HepG2 (cell line): ENCODE measurements around the gene LHB. TPM values are rescaled to one million over a fixed set of nuclear protein-coding genes. Genes with fewer than 3 reads are reported as not detected.
A peak's percentile ranks its signal among the peaks of the same experiment; 100 is the strongest.

ENCODE experiments used
- HINFP ChIP-seq: sonication (generic); formaldehyde crosslinking; IDR thresholded peaks from 2 replicates; pipeline ENCODE4 v1.4.0; 2020; ENCODE audit warnings: low read depth, mild to moderate bottlenecking, missing genetic modification reagents
- IRX3 ChIP-seq: sonication (generic); formaldehyde crosslinking; IDR thresholded peaks from 2 replicates; pipeline ENCODE4 v1.8.1; 2023; ENCODE audit warnings: mild to moderate bottlenecking, low read depth, missing genetic modification reagents, borderline replicate concordance
- ISL2 ChIP-seq: sonication (generic); formaldehyde crosslinking; IDR thresholded peaks from 2 replicates; pipeline ENCODE4 v1.5.0; 2020; ENCODE audit warnings: missing genetic modification reagents
- KLF12 ChIP-seq: sonication (generic); formaldehyde crosslinking; IDR thresholded peaks from 2 replicates; pipeline ENCODE4 v1.4.0; 2020; ENCODE audit warnings: missing genetic modification reagents, borderline replicate concordance
- MYC ChIP-seq: sonication (generic); formaldehyde crosslinking; IDR thresholded peaks from 2 replicates; pipeline ENCODE4 v1.9.0; 2021; ENCODE audit warnings: missing genetic modification reagents, borderline replicate concordance
- NCOA2 ChIP-seq: sonication (generic); formaldehyde crosslinking; IDR thresholded peaks from 2 replicates; pipeline ENCODE4 v1.8.0; 2022; ENCODE audit warnings: inconsistent platforms
- NFRKB ChIP-seq: fragments of 450-650 bp; IDR thresholded peaks from 2 replicates; pipeline ENCODE4 v1.6.1; 2017
- NFYC ChIP-seq: IDR thresholded peaks from 2 replicates; pipeline ENCODE4 v1.6.1; 2016; ENCODE audit warnings: missing genetic modification reagents, missing compliant biosample characterization
- PBX2 ChIP-seq: IDR thresholded peaks from 2 replicates; pipeline ENCODE4 v1.6.1; 2016; ENCODE audit warnings: control low read depth
- RBFOX2 ChIP-seq: fragments of 200-400 bp; formaldehyde crosslinking; IDR thresholded peaks from 2 replicates; pipeline ENCODE4 v1.6.1; 2017; ENCODE audit warnings: low read depth, mild to moderate bottlenecking, low read length
- RFX3 ChIP-seq: IDR thresholded peaks from 2 replicates; pipeline ENCODE4 v1.6.1; 2016; ENCODE audit warnings: missing biosample characterization, missing genetic modification reagents
- YEATS2 ChIP-seq: sonication (generic); formaldehyde crosslinking; IDR thresholded peaks from 2 replicates; pipeline ENCODE4 v1.4.0; 2020; ENCODE audit warnings: missing genetic modification reagents, borderline replicate concordance
- ZMYM4 ChIP-seq: sonication (generic); formaldehyde crosslinking; IDR thresholded peaks from 2 replicates; pipeline ENCODE4 v1.8.1; 2023; ENCODE audit warnings: mild to moderate bottlenecking, missing genetic modification reagents
- ZNF143 ChIP-seq: sonication (generic); formaldehyde crosslinking; IDR thresholded peaks from 2 replicates; pipeline ENCODE4 v1.4.0; 2020; ENCODE audit warnings: missing genetic modification reagents
- ZNF17 ChIP-seq: sonication (generic); formaldehyde crosslinking; IDR thresholded peaks from 2 replicates; pipeline ENCODE4 v1.5.0; 2020; ENCODE audit warnings: mild to moderate bottlenecking, missing genetic modification reagents
- ZNF232 ChIP-seq: sonication (generic); formaldehyde crosslinking; IDR thresholded peaks from 2 replicates; pipeline ENCODE4 v1.4.0; 2020; ENCODE audit warnings: missing genetic modification reagents, borderline replicate concordance
- ZNF605 ChIP-seq: sonication (generic); formaldehyde crosslinking; IDR thresholded peaks from 2 replicates; pipeline ENCODE4 v1.8.0; 2022; ENCODE audit warnings: mild to moderate bottlenecking, missing genetic modification reagents
- ZNF83 ChIP-seq: sonication (generic); formaldehyde crosslinking; IDR thresholded peaks from 2 replicates; pipeline ENCODE4 v1.4.0; 2020; ENCODE audit warnings: missing genetic modification reagents, mild to moderate bottlenecking, borderline replicate concordance
- polyA plus RNA-seq, 8 experiments: library from polyadenylated mRNA; depleted of rRNA in 3 of 8; stranded (reverse) in 7 of 8; unstranded in 1 of 8; fragments of >200 nt; fragmentation: Illumina TruSeq in 4 of 8; extraction: Trizol in 4 of 8; gene quantifications; 2 replicates each; pipeline versions ENCODE4 v1.2.1 to v1.2.3, GENCODE V29; 2011 to 2016; ENCODE audit warnings: low read depth in 4 of 8, missing spikeins in 1 of 8, mixed read lengths in 1 of 8; ENCODE audit not compliant: insufficient read depth in 1 of 8
- total RNA-seq, 5 experiments: library from RNA; depleted of rRNA; stranded (reverse); fragments of >200 nt; fragmentation: Illumina TruSeq; extraction: Trizol; gene quantifications; 2 replicates each; pipeline ENCODE4 v1.2.3, GENCODE V29; 2016; ENCODE audit warnings: low read depth in 1 of 5
- TF ChIP-seq, protein P1 (sequence below): sonication (generic); formaldehyde crosslinking; IDR thresholded peaks from 2 replicates; pipeline ENCODE4 v1.9.0; 2021; ENCODE audit warnings: mild to moderate bottlenecking, missing genetic modification reagents
- TF ChIP-seq, protein P2 (sequence below): IDR thresholded peaks from 2 replicates; pipeline ENCODE4 v1.6.1; 2016; ENCODE audit warnings: low read depth

Gene LHB
- total and polyA plus RNA-seq, 2 of the 13 experiments (the other 11 are each of a cell fraction or from before 2014, with no cell fraction given) = not detected

DNA sequence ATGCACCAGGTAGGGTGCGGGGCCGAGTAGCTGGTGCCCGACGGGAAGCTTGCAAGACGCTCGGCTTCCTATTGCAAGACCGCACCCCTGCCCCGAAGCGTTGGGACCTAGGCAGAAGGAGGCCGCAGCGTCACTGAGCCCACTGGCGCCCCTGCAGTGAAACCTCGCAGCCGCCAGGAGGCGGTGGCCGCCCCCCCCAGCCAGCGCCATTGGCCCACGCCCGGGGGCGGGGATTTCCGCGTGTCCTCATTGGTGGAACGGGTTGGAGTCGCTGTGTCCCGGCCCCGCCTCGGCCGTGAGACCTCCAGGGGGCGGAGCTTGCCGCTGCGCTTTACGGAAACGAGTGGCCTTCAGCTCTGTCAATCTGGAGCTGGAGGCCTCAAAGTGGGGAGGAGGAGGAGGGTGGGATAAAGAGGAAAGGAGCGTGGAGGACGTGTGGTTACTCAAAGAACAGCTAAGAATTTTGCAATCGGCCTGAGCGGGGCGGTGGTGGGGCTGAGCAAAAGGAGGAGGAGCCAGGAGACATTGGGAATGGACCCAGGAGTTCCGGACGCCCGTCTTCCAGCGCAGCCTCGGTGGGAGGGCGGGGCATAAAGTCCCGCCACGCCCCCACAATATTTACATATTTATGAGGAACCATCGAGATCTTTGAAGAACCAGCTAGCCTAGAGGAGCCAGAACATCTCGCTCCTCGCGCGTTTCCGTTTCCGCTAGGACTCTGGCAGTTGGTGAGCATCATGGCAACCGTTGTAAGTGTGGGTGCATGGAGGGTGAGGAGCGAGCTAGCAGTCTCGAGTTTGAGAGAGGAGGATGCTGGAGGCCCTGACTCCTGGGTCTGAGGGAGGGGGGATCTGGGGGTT is 23.5 kb downstream of the LHB start, which contains the start of the genes GYS1 and RUVBL2 (continued):
- TF ChIP-seq, protein P1, sequence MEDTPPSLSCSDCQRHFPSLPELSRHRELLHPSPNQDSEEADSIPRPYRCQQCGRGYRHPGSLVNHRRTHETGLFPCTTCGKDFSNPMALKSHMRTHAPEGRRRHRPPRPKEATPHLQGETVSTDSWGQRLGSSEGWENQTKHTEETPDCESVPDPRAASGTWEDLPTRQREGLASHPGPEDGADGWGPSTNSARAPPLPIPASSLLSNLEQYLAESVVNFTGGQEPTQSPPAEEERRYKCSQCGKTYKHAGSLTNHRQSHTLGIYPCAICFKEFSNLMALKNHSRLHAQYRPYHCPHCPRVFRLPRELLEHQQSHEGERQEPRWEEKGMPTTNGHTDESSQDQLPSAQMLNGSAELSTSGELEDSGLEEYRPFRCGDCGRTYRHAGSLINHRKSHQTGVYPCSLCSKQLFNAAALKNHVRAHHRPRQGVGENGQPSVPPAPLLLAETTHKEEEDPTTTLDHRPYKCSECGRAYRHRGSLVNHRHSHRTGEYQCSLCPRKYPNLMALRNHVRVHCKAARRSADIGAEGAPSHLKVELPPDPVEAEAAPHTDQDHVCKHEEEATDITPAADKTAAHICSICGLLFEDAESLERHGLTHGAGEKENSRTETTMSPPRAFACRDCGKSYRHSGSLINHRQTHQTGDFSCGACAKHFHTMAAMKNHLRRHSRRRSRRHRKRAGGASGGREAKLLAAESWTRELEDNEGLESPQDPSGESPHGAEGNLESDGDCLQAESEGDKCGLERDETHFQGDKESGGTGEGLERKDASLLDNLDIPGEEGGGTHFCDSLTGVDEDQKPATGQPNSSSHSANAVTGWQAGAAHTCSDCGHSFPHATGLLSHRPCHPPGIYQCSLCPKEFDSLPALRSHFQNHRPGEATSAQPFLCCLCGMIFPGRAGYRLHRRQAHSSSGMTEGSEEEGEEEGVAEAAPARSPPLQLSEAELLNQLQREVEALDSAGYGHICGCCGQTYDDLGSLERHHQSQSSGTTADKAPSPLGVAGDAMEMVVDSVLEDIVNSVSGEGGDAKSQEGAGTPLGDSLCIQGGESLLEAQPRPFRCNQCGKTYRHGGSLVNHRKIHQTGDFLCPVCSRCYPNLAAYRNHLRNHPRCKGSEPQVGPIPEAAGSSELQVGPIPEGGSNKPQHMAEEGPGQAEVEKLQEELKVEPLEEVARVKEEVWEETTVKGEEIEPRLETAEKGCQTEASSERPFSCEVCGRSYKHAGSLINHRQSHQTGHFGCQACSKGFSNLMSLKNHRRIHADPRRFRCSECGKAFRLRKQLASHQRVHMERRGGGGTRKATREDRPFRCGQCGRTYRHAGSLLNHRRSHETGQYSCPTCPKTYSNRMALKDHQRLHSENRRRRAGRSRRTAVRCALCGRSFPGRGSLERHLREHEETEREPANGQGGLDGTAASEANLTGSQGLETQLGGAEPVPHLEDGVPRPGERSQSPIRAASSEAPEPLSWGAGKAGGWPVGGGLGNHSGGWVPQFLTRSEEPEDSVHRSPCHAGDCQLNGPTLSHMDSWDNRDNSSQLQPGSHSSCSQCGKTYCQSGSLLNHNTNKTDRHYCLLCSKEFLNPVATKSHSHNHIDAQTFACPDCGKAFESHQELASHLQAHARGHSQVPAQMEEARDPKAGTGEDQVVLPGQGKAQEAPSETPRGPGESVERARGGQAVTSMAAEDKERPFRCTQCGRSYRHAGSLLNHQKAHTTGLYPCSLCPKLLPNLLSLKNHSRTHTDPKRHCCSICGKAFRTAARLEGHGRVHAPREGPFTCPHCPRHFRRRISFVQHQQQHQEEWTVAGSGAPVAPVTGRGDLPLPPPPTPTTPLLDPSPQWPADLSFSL (CRISPR knock-in tag) = no peak
- TF ChIP-seq YEATS2 (CRISPR knock-in tag) (peak; percentile 60; the same call in 1 of the 2 replicates), ZNF605 (CRISPR knock-in tag) (peak; percentile 76), PBX2 (peak; percentile 93), KLF12 (CRISPR knock-in tag) (no peak), ZNF17 (no peak), NFYC (CRISPR knock-in tag) (peak; percentile 97), RFX3 (CRISPR knock-in tag) (no peak), NFRKB (no peak), ISL2 (CRISPR knock-in tag) (no peak), ZNF232 (no peak), HINFP (CRISPR knock-in tag) (no peak), MYC (CRISPR knock-in tag) (peak; percentile 52; the same call in 1 of the 2 replicates), ZNF83 (CRISPR knock-in tag) (no peak), ZNF143 (CRISPR knock-in tag) (no peak; the same call in 1 of the 2 replicates), NCOA2 (CRISPR knock-in tag) (no peak), IRX3 (CRISPR knock-in tag) (no peak), ZMYM4 (CRISPR knock-in tag) (peak; percentile 76), RBFOX2 (peak; percentile 78)
- TF ChIP-seq, protein P2, sequence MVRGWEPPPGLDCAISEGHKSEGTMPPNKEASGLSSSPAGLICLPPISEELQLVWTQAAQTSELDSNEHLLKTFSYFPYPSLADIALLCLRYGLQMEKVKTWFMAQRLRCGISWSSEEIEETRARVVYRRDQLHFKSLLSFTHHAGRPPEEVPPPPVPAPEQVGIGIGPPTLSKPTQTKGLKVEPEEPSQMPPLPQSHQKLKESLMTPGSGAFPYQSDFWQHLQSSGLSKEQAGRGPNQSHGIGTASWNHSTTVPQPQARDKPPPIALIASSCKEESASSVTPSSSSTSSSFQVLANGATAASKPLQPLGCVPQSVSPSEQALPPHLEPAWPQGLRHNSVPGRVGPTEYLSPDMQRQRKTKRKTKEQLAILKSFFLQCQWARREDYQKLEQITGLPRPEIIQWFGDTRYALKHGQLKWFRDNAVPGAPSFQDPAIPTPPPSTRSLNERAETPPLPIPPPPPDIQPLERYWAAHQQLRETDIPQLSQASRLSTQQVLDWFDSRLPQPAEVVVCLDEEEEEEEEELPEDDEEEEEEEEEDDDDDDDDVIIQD (CRISPR knock-in tag) = no peak; the same call in 1 of the 2 replicates
